GM13976 (cell line): Measurements from ENCODE around the gene C14orf180.

Experiments used
- DNase-seq: peaks from one replicate; pipeline ENCODE4 v3.0.0; 2012; ENCODE audit warnings: low spot score
- in situ Hi-C: fragments of 300-500 bp; cut with MboI; formaldehyde crosslinking; loops from one replicate; pipeline ENCODE4 v1.12.0; 2022; ENCODE audit warnings: low sequenced_read_pairs, mixed read lengths, inconsistent platforms; ENCODE audit not compliant: unreplicated experiment
- TF ChIP-seq, protein P1 (sequence below): IDR thresholded peaks from 2 replicates; pipeline ENCODE4 v1.5.1; 2012; ENCODE audit warnings: borderline replicate concordance, mild to moderate bottlenecking; ENCODE audit not compliant: insufficient read depth; ENCODE audit errors: extremely low read depth, missing control alignments, control extremely low read depth

The C14orf180 gene

DNA sequence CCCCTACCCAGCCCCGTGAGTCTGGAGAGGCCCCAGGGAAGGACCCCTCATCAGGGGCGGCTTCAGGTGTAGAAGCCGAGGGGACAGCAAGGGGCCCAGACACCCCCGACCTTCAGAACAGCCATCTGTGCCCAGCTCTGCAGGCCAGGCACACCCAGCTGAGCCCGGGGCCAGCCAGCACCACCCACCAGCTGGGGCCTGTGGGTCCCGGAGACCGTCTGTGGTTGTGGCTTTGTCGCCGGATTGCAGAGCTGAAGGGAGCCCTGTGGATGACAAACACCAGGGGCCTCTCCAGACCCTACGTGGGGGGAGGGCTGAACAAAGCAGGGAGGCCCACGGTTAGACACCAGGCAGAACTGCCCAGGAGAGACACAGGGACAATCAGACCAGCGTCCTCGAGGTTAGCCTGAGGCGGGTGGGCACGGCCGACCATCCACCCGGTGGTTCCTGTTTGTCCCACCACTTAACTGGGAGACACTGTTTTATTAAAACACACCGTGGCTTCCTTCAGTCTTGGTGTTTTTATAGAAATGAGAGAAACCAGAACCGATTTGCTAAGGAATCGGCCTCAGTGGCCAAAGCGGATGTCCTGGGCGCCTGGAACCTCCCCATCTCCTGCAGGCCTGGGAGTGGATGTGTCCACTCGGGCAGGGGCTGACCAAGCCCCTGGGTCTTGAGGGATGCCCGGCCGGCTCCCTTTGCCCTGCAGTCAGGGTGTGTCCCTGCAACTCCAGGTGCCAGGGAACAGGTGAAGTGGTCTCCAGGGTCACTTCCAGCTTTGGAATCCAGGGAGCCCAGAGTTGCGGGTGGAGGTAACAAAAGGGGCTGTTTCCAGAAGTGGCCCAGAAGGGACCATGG is 10.0 kb downstream of the C14orf180 start:
- in situ Hi-C loops, result no loop called here
- TF ChIP-seq, protein P1, sequence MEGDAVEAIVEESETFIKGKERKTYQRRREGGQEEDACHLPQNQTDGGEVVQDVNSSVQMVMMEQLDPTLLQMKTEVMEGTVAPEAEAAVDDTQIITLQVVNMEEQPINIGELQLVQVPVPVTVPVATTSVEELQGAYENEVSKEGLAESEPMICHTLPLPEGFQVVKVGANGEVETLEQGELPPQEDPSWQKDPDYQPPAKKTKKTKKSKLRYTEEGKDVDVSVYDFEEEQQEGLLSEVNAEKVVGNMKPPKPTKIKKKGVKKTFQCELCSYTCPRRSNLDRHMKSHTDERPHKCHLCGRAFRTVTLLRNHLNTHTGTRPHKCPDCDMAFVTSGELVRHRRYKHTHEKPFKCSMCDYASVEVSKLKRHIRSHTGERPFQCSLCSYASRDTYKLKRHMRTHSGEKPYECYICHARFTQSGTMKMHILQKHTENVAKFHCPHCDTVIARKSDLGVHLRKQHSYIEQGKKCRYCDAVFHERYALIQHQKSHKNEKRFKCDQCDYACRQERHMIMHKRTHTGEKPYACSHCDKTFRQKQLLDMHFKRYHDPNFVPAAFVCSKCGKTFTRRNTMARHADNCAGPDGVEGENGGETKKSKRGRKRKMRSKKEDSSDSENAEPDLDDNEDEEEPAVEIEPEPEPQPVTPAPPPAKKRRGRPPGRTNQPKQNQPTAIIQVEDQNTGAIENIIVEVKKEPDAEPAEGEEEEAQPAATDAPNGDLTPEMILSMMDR, result no peak
- DNase-seq, result no peak

DNA sequence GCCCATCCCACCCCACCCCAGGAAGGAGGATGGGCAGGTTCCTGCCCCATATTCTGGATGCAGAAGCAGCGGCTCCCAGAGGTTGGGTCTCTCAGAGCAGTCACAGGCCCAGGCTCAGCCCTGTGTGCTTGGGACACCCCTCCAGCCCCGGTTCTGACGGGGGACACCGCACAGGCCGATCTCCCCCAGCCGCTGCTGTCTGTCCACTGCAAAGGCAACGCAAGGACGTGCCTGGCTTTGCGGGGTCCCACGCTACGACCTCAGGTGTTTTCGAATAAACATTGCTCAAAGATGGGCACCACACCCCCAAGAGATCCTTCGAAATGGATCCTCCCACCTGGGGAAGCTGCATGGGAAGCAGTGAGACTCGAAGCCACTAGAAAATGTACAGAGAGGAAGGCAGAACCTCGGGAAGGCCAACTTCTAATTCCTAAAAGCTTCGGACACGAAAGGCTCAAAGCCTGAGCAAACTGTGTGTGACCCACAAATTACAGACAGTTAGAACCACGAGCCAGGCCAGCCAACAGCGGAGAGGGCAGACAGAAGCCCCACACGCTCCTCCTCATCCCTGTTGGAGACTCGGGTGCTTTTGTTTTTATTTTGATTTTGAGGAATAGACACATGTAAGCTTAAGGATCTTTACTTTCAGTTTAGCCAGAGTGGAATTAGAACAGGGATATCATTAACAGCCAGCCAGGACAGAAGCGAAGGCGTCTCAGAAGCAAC is 10.8 kb downstream of the C14orf180 start:
- in situ Hi-C loops, result no loop called here
- DNase-seq, result no peak
- TF ChIP-seq, protein P1, result no peak

DNA sequence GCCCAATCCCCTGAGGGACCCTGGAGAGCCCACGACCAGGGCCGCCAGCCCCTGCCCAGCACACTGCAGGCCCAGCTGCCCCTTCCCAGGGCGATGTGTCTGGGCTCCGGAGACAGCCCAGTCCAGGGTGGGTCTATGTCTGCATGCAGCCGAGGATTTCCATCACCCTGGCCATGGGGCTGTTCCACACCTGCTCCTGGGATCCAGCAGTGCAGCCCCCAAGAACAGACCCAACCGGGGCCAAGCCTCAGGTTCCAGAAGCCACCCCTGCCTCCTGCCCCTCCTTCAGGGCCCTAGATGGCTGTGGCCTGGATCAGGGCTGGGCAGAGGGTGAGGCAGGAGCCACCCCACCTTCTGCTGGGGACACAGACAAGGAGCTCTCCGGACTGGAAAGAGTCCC is 11.5 kb downstream of the C14orf180 start:
- in situ Hi-C loops, result no loop called here
- TF ChIP-seq, protein P1, result no peak
- no peak for DNase-seq

DNA sequence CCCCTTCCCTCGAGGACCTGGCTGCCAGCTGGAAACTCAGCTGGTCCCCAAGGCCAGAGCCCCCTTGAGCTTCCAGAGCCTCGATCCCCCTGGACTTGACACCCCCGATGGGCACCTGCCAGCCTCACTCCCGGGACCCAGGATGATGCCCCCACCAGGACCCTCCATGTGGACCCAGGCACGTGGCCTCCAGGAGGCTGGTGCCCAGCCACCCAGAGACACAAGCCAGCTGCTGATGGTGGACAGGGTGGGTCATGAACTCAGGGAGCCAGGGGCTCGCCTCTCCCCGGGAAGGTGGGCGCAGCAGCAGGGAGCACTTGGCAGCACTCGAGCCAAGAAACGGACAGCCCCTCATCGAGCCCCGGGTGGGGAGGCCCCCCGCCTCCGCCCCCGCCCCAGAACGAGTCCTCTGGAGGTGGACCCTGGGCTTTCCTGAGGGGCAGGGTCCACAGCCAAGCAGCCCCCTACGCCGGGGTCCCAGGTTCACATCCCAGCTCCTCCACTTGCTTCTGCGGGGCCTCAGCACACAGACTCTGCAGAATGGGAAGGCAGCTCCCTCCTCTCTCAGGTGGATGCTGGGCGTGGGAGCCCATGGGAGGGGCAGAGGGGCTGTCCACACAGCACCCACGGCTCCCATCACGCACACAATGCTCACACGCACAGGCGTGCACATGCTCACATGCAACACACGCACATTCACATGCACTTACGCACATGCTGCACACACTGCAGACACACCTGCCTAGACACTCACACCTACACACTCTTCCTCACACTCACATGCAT is 12.1 kb downstream of the C14orf180 start:
- TF ChIP-seq, protein P1, result no peak
- DNase-seq, result no peak
- in situ Hi-C loops, result no loop called here

DNA sequence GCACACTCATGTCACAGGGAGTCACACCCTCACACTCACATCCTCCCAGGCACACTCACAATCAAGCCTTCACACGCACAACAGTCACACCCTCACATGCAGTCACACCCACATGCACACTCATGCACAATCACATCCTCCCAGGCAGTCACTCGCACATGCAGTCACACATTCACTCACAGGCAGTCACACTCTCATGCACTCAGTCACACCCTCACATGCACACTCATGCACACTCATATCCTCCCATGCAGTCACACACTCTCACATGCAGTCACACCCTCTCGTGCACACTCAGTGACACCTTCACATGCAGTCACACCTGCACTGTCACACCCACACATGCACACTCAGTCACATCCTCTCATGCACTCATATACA is 12.7 kb downstream of the C14orf180 start:
- DNase-seq, result no peak
- in situ Hi-C loops, result no loop called here
- TF ChIP-seq, protein P1, result no peak

DNA sequence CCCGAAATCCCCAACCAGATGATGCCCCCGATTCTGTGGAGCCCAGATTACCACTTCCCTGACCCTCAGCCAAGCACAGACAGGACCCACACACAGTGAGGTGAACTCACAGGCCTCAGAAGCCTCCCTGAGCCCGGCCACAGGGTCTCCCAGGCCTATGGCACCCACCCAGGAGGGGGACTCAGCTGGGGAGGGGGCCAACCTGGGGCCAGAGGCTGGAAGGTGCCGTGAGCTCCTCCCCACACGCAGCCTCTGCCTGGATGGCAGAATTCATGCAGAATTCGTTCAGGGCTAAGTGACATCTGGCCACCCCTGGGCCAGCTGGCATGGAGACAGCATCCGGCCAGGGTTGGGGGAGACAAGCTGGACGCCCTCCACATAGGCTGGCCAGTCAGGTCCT is 13.2 kb downstream of the C14orf180 start:
- in situ Hi-C loops, result no loop called here
- TF ChIP-seq, protein P1, result no peak
- no peak for DNase-seq
